Central memory CD8-positive, alpha-beta T cell (primary cell): ENCODE results near the gene DOK1.

Experiments used
- ATAC-seq: fragments of 150-1000 bp; cut with Tn5 transposase; replicated peaks from 2 replicates; pipeline ENCODE4 v1.10.0; 2022; ENCODE audit warnings: mild to moderate bottlenecking, moderate FRiP score, moderate number of reproducible peaks; ENCODE audit not compliant: poor library complexity, severe bottlenecking; ENCODE audit errors: extremely low read depth
- DNase-seq, 2 donors: peaks; one replicate each; pipeline ENCODE4 v3.0.0; 2021; ENCODE audit warnings: low spot score in 2 of 2
- H3K27ac Mint-ChIP-seq: one replicate; pipeline ENCODE4 v1.8.0; 2022; ENCODE audit warnings: low read depth, mild to moderate bottlenecking, moderate library complexity, mixed read lengths
- H3K27me3 Mint-ChIP-seq: one replicate; pipeline ENCODE4 v1.8.0; 2022; ENCODE audit warnings: mixed read lengths
- H3K36me3 Mint-ChIP-seq: one replicate; pipeline ENCODE4 v1.8.0; 2022; ENCODE audit warnings: mild to moderate bottlenecking, moderate library complexity, mixed read lengths; ENCODE audit not compliant: insufficient read depth
- H3K4me1 Mint-ChIP-seq: one replicate; pipeline ENCODE4 v1.8.0; 2022; ENCODE audit warnings: mixed read lengths
- H3K4me3 Mint-ChIP-seq: one replicate; pipeline ENCODE4 v1.8.0; 2022; ENCODE audit warnings: mild to moderate bottlenecking, moderate library complexity, mixed read lengths
- H3K9me3 Mint-ChIP-seq: one replicate; pipeline ENCODE4 v1.8.0; 2022; ENCODE audit warnings: mixed read lengths

The DOK1 gene

GRCh38 chr2:74587664-74588277 lies 33.3 kb downstream of the DOK1 start:
- H3K4me1 Mint-ChIP-seq, result no peaks in the 10 kb centered on the region
- DNase-seq, result peak; percentile 28 to 43
- H3K27me3 Mint-ChIP-seq, result peaks cover 27% of the 10 kb centered on the region
- ATAC-seq, result peak; percentile 75
- H3K36me3 Mint-ChIP-seq, result no peaks in the 10 kb centered on the region
- no peaks in the 10 kb centered on the region for H3K9me3 Mint-ChIP-seq
- H3K4me3 Mint-ChIP-seq, result no peak overlapping the region
- H3K27ac Mint-ChIP-seq, result no peak overlapping the region

DNA sequence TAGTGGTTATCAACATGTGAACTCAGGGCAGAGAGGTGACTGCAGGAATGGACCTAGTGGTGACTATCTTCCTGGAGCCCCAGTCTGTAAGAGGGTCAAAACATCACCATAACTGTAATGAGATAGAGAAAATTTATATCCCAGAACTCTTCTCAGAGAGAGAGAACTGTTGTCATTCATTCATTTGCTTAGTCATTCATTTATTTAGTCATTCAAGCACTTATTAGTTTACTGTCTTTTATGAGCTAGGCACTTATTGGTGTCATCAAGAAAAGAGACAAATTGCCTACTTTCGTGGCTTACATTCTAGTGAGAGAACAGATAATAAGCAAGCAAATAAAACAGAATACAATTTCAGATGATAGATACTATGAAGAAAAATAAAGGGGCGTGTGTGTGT lies 34.1 kb downstream of the DOK1 start:
- no peaks in the 10 kb centered on the region for H3K9me3 Mint-ChIP-seq
- ATAC-seq, result no peak
- H3K27ac Mint-ChIP-seq, result no peak overlapping the region
- H3K27me3 Mint-ChIP-seq, result peaks cover 36% of the 10 kb centered on the region
- H3K36me3 Mint-ChIP-seq, result no peaks in the 10 kb centered on the region
- H3K4me1 Mint-ChIP-seq, result no peaks in the 10 kb centered on the region
- no peak overlapping the region for H3K4me3 Mint-ChIP-seq
- DNase-seq, result no peak

DNA sequence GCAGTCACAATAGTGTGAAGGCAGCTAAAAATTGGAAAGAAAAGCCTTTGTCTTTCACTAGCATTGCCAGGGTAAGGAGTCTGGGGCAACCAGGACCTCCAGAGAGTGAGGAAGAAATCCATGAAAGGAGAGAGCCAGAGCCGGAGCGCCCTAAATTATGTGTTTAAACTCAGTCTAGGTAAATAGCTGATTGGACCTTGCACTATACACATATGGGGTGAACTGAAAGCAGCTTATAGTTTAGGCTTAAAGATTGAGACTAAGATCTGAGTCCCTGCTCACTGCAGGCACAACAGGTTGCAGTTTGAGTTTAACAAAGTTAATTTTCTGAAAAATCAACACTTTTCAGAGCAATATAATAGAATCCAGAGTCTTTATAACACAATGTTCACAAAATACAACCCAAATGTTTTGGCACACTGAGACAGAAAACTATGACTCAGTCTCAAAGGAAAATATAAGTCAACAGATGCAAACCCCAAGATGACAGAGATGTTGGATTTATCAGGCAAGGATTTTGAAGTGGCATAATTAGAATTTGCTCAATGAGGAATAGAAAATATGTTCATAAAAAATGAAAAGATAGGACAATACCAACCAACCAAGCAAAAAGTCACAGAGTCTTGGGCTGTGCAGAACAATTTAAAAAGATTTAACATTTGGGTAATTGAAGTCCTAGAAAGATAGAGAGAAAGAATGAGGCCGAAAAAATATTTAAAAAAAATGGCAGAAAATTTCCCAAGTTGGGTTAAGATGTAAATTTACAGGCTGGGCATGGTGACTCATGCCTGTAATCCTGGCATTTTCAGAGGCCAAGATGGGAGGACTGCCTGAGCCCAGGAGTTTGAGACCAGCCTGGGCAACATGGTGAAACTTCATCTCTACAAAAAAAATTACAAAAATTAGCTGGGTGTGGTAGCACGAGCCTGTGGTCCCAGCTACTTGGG lies 39.6 kb downstream of the DOK1 start:
- H3K36me3 Mint-ChIP-seq, result no peaks in the 10 kb centered on the region
- no peak for ATAC-seq
- no peak for DNase-seq
- H3K4me1 Mint-ChIP-seq, result no peaks in the 10 kb centered on the region
- no peak overlapping the region for H3K4me3 Mint-ChIP-seq
- peaks cover 59% of the 10 kb centered on the region for H3K27me3 Mint-ChIP-seq
- H3K27ac Mint-ChIP-seq, result no peak overlapping the region
- no peaks in the 10 kb centered on the region for H3K9me3 Mint-ChIP-seq

GRCh38 chr2:74596584-74596983 lies 42.1 kb downstream of the DOK1 start:
- H3K27me3 Mint-ChIP-seq, result peaks cover 62% of the 10 kb centered on the region
- DNase-seq (no peak), ATAC-seq (no peak)
- no peak overlapping the region for H3K27ac Mint-ChIP-seq
- H3K4me3 Mint-ChIP-seq, result no peak overlapping the region
- no peaks in the 10 kb centered on the region for H3K36me3 Mint-ChIP-seq
- H3K9me3 Mint-ChIP-seq, result no peaks in the 10 kb centered on the region
- no peaks in the 10 kb centered on the region for H3K4me1 Mint-ChIP-seq

DNA sequence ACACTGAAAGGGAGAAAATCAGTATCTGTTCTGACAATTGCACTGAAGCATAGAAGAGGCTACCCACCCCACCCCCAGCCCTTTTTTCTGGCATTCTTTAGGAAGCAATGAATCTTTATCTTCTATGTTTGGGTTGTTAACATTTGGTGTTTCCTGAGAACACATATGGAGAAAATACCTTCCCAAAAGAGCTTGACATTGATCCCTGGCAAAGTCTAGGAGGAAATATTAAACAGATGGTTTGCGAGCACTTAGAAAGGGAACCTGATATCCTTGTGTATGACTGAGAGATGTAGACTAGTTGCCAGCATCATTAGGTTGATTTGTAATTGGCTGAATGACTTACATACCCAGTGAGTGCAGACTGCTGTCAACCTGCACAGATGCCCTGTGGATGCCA lies 42.9 kb downstream of the DOK1 start:
- Mint-ChIP-seq H3K4me1 (no peaks in the 10 kb centered on the region), H3K9me3 (no peaks in the 10 kb centered on the region), H3K4me3 (no peak overlapping the region), H3K27me3 (peaks cover 58% of the 10 kb centered on the region), H3K36me3 (no peaks in the 10 kb centered on the region), H3K27ac (no peak overlapping the region)
- ATAC-seq (no peak), DNase-seq (no peak)

GRCh38 chr2:74599676-74600075 lies 45.2 kb downstream of the DOK1 start:
- Mint-ChIP-seq H3K9me3 (no peaks in the 10 kb centered on the region), H3K4me3 (no peak overlapping the region), H3K27ac (no peak overlapping the region), H3K4me1 (peaks cover 5% of the 10 kb centered on the region), H3K27me3 (peaks cover 53% of the 10 kb centered on the region), H3K36me3 (no peaks in the 10 kb centered on the region)
- ATAC-seq, result no peak
- no peak for DNase-seq

DNA sequence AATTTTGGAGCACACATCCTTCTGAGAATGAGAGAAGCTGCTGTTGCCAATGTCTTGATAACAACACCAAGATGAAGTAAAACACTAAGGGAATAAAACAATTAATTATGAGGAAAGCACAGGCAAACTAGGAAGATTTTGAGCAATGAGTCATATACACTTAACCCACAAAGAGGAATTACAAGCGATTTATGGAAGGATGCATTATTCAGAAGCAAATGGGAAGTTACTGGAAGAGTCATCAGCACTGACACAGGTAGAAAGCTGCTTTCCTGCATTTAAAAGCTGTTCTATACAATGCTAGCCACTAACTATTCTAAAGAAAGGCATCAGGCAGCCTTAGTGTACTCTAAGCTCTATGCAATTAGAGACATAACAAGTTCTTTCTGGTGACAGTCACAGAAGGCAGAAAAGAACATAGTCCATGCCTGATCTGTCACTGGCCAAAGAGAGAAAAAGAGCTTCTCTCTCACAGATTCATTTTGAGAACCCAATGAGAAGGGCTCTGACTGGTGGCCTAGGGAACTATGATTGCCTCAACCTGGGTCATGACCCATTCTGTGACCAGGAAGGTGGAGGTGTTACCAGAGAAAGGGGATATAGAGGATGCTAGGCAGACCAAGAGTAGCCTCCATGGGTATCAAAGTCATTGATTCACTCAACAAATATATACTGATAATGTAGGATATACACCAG lies 48.2 kb downstream of the DOK1 start:
- Mint-ChIP-seq H3K27ac (no peak overlapping the region), H3K4me1 (peaks cover 5% of the 10 kb centered on the region)
- ATAC-seq, result no peak

DNA sequence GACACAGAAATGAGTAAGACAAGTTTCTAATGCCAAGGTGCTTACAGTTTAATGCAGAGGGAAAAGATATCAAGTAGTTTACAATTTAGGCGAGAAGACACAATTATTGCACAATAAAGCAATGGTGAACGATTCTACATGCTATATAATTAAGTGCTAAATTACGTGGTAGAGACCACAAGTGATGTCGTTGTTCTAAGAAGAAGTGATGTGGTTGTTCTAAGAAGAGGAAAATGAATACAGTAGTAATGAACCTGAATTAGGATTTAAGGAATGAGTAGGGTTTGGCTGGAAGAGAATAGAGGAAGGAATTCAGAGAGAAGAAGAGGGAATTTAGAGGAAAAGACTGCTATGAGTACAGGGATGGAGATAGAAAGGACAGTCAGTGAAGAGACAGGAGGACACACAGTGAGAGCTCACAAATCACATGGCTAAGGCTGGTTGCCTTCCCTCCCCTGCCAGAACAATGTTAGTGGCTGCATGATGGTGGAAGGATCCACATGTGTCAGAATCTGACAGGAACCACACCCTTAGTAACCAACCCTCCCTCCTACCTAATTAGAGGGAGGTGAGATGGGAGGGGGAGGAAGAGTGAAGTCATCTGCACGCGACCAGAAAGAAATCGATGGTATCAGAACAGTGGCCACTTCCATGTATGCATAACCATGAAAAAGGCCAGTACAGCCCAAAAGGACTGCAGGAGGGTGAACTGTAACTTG lies 48.9 kb downstream of the DOK1 start:
- no peaks in the 10 kb centered on the region for H3K36me3 Mint-ChIP-seq
- peaks cover 45% of the 10 kb centered on the region for H3K27me3 Mint-ChIP-seq
- DNase-seq (no peak), ATAC-seq (no peak)
- H3K4me3 Mint-ChIP-seq, result no peak overlapping the region
- no peak overlapping the region for H3K27ac Mint-ChIP-seq
- H3K9me3 Mint-ChIP-seq, result no peaks in the 10 kb centered on the region
- peaks cover 5% of the 10 kb centered on the region for H3K4me1 Mint-ChIP-seq

More for the DNA sequence above, 48.2 kb downstream of the DOK1 start:
- DNase-seq, result no peak
- Mint-ChIP-seq H3K27me3 (peaks cover 38% of the 10 kb centered on the region), H3K4me3 (no peak overlapping the region), H3K36me3 (no peaks in the 10 kb centered on the region), H3K9me3 (no peaks in the 10 kb centered on the region)

GRCh38 chr2:74606927-74607326 lies 52.4 kb downstream of the DOK1 start:
- Mint-ChIP-seq H3K36me3 (no peaks in the 10 kb centered on the region), H3K4me1 (peaks cover 5% of the 10 kb centered on the region), H3K27me3 (peaks cover 58% of the 10 kb centered on the region)

More at GRCh38 chr2:74606927-74607326, 52.4 kb downstream of the DOK1 start:
- H3K4me3 Mint-ChIP-seq, result no peak overlapping the region
- DNase-seq (no peak), ATAC-seq (no peak)
- H3K27ac Mint-ChIP-seq, result no peak overlapping the region
- H3K9me3 Mint-ChIP-seq, result no peaks in the 10 kb centered on the region
